Endothelial cell of umbilical vein (primary cell): ENCODE results near the gene GPR32.

ENCODE experiments used
- CTCF ChIP-seq, 2 donors: IDR thresholded peaks; 1 replicate in 1 of 2; 2 replicates in 1 of 2; pipeline ENCODE4 v1.5.1; 2011; ENCODE audit warnings: low read length in 2 of 2, mild to moderate bottlenecking in 2 of 2, moderate library complexity in 2 of 2, control low read depth in 1 of 2, inconsistent platforms in 1 of 2, low read depth in 1 of 2; ENCODE audit not compliant: insufficient read depth in 1 of 2; ENCODE audit errors: extremely low read depth in 1 of 2
- EZH2 ChIP-seq: IDR thresholded peaks from 2 replicates; pipeline ENCODE4 v1.6.1; 2012; ENCODE audit warnings: borderline replicate concordance, low read depth, mild to moderate bottlenecking, moderate library complexity, low read length, inconsistent platforms; ENCODE audit not compliant: severe bottlenecking
- FOS ChIP-seq: IDR thresholded peaks from 2 replicates; pipeline ENCODE4 v1.6.1; 2011; ENCODE audit warnings: mild to moderate bottlenecking, low read length, moderate library complexity, borderline replicate concordance; ENCODE audit not compliant: insufficient read depth
- GATA2 ChIP-seq: IDR thresholded peaks from 2 replicates; pipeline ENCODE4 v1.7.0; 2011; ENCODE audit warnings: low read depth, mild to moderate bottlenecking, moderate library complexity, mixed read lengths, low read length; ENCODE audit not compliant: insufficient read length, insufficient read depth
- JUN ChIP-seq: IDR thresholded peaks from 2 replicates; pipeline ENCODE4 v1.6.1; 2011; ENCODE audit warnings: borderline replicate concordance, low read depth; ENCODE audit not compliant: insufficient read length, insufficient read depth
- MAX ChIP-seq: IDR thresholded peaks from 2 replicates; pipeline ENCODE4 v1.6.1; 2011; ENCODE audit not compliant: insufficient read depth, insufficient read length
- MYC ChIP-seq: IDR thresholded peaks from one replicate; pipeline ENCODE4 v1.6.1; 2011; ENCODE audit warnings: mild to moderate bottlenecking, low read depth, low read length
- POLR2A ChIP-seq: IDR thresholded peaks from 2 replicates; pipeline ENCODE4 v1.6.1; 2012; ENCODE audit warnings: low read depth, mild to moderate bottlenecking, control low read depth, low read length
- POLR2AphosphoS5 ChIP-seq: IDR thresholded peaks from 2 replicates; pipeline ENCODE4 v1.6.1; 2012; ENCODE audit warnings: low read depth, mild to moderate bottlenecking, control low read depth, low read length, moderate library complexity; ENCODE audit not compliant: insufficient read depth

GRCh38 chr19:50820549-50821247, 50.4 kb downstream of the GPR32 start:
- TF ChIP-seq POLR2A = no peak
- TF ChIP-seq CTCF (IDR thresholded peaks at IDR 0.05; ENCODE audit: extremely low read depth in 1 of 2, insufficient read depth in 1 of 2, low read depth in 1 of 2, low read length in 2 of 2) = no peak
- TF ChIP-seq POLR2AphosphoS5 = no peak
- no peak for TF ChIP-seq EZH2
- TF ChIP-seq MAX = no peak
- TF ChIP-seq JUN = no peak
- TF ChIP-seq GATA2 = no peak
- no peak for TF ChIP-seq FOS
- TF ChIP-seq MYC = no peak
